MM.1S (cell line): Measurements from ENCODE around the gene HLA-DMA.

Experiments
- EZH2 ChIP-seq: fragments of 300-600 bp; sonication (generic); optimal IDR thresholded peaks from 2 replicates; pipeline ENCODE3; 2017; ENCODE audit warnings: low read depth, mild to moderate bottlenecking, antibody characterized with exemption, low read length, mixed read lengths
- EZH2phosphoT487 ChIP-seq: fragments of 300-600 bp; sonication (generic); IDR thresholded peaks from 2 replicates; pipeline ENCODE4 v1.6.1; 2018; ENCODE audit warnings: antibody characterized with exemption, low read length
- TF ChIP-seq, protein P1 (sequence below): fragments of 300-600 bp; sonication (generic); IDR thresholded peaks from 2 replicates; pipeline ENCODE4 v1.5.1; 2016; ENCODE audit warnings: antibody characterized with exemption, low read length, mixed read lengths

DNA sequence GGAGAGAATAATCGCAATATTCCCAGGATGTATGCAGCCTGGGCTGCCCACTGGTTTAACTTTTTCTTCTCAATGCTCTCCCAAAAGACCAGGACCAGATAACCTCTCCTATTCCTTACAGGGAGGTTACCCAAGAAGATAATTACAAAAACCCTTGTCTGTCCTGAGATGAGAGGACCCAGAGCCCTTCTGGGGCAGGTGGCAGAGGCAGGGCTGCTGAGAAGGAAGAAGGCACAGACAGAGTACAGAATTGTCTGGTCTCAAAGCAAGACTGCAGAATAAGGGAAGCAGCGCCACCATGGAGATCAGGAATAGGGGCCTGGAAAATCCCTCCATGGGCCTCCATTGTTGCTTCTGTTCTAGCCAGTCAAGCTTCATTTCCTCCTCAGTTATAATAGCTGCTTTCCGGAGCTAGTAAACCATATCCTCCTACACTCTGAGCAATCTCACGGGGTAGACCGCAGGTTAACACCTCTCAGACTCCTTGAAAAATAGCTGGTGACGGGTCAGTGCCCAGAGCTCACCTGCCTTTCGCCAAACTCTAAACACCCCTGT lies 11.6 kb downstream of the HLA-DMA start:
- TF ChIP-seq, protein P1, sequence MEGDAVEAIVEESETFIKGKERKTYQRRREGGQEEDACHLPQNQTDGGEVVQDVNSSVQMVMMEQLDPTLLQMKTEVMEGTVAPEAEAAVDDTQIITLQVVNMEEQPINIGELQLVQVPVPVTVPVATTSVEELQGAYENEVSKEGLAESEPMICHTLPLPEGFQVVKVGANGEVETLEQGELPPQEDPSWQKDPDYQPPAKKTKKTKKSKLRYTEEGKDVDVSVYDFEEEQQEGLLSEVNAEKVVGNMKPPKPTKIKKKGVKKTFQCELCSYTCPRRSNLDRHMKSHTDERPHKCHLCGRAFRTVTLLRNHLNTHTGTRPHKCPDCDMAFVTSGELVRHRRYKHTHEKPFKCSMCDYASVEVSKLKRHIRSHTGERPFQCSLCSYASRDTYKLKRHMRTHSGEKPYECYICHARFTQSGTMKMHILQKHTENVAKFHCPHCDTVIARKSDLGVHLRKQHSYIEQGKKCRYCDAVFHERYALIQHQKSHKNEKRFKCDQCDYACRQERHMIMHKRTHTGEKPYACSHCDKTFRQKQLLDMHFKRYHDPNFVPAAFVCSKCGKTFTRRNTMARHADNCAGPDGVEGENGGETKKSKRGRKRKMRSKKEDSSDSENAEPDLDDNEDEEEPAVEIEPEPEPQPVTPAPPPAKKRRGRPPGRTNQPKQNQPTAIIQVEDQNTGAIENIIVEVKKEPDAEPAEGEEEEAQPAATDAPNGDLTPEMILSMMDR: no peak
- TF ChIP-seq EZH2 (no peak), EZH2phosphoT487 (no peak)
